Activated CD4-positive, alpha-beta T cell treated with anti-CD3 and anti-CD28 coated beads, Interleukin-2, amount 10 ng/mL, durations not matched to agents 24 days and 14 days (primary cell): ENCODE data around the gene METRNL. TPM values are rescaled to one million over a fixed set of nuclear protein-coding genes. Genes with fewer than 3 reads are reported as not detected.
A peak's percentile ranks its signal among the peaks of the same experiment; 100 is the strongest.
"Not testable (repeated sequence)": the region's sequence is repeated elsewhere in the genome, so short reads cannot be mapped to it uniquely, and the experiment has no call there.

Experiments used
- DNase-seq: peaks from one replicate; pipeline ENCODE4 v3.0.0; 2022
- H3K27ac Mint-ChIP-seq: one replicate; pipeline ENCODE4 v1.8.0; 2022; ENCODE audit warnings: mild to moderate bottlenecking, mixed read lengths
- H3K27me3 Mint-ChIP-seq: one replicate; pipeline ENCODE4 v1.8.0; 2022; ENCODE audit warnings: mixed read lengths
- H3K36me3 Mint-ChIP-seq: one replicate; pipeline ENCODE4 v1.8.0; 2022; ENCODE audit warnings: low read depth, mild to moderate bottlenecking, mixed read lengths
- H3K4me1 Mint-ChIP-seq: one replicate; pipeline ENCODE4 v1.8.0; 2021; ENCODE audit warnings: mixed read lengths
- H3K4me3 Mint-ChIP-seq: one replicate; pipeline ENCODE4 v1.8.0; 2022; ENCODE audit warnings: mild to moderate bottlenecking, moderate library complexity, mixed read lengths
- H3K9me3 Mint-ChIP-seq: one replicate; pipeline ENCODE4 v1.8.0; 2021; ENCODE audit warnings: mixed read lengths
- intact Hi-C: fragments of 100-400 bp; cut with micrococcal nuclease; formaldehyde crosslinking; loops from one replicate; pipeline ENCODE4 v1.15.1; 2023
- total RNA-seq: library from RNA; stranded (reverse); gene quantifications from 2 replicates; pipeline ENCODE4 v1.2.3, GENCODE V29; 2022

The METRNL gene
- total RNA-seq, 1 donor from 2014 or later = 19.6 TPM

DNA sequence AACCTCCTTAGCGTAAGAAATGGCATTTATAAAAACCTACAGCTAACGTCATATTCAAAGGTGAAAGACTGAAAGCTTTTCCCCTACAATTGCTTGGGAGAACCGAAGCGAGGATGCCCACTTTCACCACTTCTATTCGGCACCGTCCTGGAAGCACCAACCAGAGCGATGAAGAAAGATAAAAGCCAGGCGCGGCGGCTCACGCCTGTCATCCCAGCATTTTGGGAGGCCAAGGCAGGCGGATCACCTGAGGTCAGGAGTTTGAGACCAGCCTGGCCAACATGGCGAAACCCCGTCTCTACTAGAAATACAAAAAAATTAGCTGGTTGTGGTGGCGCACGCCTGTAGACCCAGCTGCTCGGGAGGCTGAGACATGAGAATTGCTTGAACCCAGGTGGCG is 34.9 kb upstream of the METRNL start:
- intact Hi-C loops, H3K27me3 Mint-ChIP-seq, H3K27ac Mint-ChIP-seq, H3K4me3 Mint-ChIP-seq, DNase-seq: not testable (repeated sequence)
- Mint-ChIP-seq H3K4me1 (peaks cover 22% of the 10 kb centered on the region), H3K36me3 (peaks cover 74% of the 10 kb centered on the region), H3K9me3 (peaks cover 24% of the 10 kb centered on the region)

DNA sequence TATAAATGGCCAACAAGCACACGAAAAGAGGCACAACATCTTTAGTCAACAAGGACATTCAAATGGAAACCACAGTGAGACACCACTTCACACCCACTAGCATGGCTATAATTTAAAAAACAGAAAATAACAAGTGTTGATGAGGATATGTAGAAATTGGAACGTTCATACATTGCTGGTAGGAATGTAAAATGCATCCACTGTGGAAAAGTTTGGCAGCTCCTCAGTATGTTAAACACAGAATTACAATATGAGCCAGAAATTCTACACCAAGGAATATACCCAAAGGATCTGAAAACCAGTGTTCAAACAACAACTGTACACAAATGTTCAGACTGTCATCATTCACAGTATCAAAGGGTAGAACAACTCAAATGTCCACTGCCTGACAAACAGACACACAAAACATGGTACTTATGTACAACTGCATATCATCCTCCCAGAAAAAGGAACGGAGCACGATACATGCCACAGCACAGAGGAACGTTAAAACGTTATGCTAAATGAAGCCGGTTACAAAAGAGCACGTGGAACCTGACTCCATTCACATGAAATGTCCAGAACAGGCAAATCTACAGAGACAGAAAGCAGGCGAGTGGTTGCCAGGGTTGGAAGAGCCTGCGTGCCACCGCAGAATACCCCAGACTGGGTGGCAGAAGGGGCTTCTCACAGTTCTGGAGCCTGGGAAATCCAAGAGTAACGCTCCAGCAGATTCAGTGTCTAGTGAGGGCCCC is 32.8 kb upstream of the METRNL start:
- peaks cover 30% of the 10 kb centered on the region for H3K4me1 Mint-ChIP-seq
- no peak for DNase-seq
- intact Hi-C loops = loop anchor here (5.0 kb wide), 1 partner anchor 59 kb away; no protein-coding TSS in a partner anchor
- no peak overlapping the region for H3K27ac Mint-ChIP-seq
- peaks cover 57% of the 10 kb centered on the region for H3K36me3 Mint-ChIP-seq
- peaks cover 16% of the 10 kb centered on the region for H3K9me3 Mint-ChIP-seq
- H3K4me3 Mint-ChIP-seq = no peak overlapping the region
- H3K27me3 Mint-ChIP-seq = no peaks in the 10 kb centered on the region

DNA sequence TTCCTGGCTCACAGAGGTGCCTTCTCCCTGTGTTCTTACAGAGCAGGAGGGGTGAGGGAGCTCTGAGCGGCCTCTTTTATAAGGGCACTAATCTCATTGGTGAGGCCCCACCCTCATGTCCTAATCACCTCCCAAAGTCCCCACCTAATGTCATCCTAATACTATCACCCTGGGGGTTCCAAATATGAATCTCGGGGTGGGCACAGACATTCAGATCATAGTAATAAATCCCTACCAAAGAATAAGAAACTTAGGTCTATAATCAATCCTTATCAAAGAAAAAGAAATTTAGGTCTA is 32.3 kb upstream of the METRNL start:
- Mint-ChIP-seq H3K4me1 (peaks cover 30% of the 10 kb centered on the region), H3K9me3 (peaks cover 14% of the 10 kb centered on the region), H3K36me3 (peaks cover 52% of the 10 kb centered on the region), H3K4me3 (no peak overlapping the region), H3K27ac (no peak overlapping the region), H3K27me3 (no peaks in the 10 kb centered on the region)
- intact Hi-C loops = loop anchor here (5.0 kb wide), 1 partner anchor 60 kb away; no protein-coding TSS in a partner anchor
- no peak for DNase-seq

DNA sequence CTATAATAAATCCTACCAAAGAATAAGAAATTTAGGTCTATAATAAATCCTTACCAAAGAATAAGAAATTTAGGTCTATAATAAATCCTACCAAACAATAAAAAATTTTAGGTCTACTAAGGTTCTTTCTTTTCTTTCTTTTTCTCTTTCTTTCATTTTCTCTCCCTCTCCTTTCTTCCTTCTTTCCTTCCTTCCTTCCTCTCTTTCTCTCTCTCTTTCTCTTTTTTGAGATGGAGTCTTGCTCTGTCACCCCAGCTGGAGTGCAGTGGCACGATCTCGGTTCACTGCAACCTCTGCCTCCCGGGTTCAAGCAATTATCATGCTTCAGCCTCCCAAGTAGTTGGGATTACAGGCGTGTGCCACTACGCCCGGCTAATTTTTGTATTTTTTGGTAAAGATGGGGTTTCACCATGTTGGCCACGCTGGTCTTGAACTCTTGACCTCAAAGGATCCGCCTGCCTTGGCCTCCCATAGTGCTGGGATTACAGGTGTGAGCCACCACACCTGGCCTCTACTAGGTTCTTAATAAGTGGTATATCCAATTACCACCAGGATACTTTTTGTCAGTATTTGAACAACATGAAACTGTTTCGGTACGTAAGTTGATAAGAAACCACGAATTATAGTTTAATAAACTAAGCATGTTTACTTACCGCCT is 31.5 kb upstream of the METRNL start:
- Mint-ChIP-seq H3K36me3 (peaks cover 44% of the 10 kb centered on the region), H3K27ac (peak overlapping the region; percentile 83), H3K4me1 (peaks cover 30% of the 10 kb centered on the region), H3K4me3 (peak overlapping the region; percentile 52)
- intact Hi-C loops = loop anchor here (5.0 kb wide), 1 partner anchor 61 kb away; no protein-coding TSS in a partner anchor
- H3K9me3 Mint-ChIP-seq, DNase-seq, H3K27me3 Mint-ChIP-seq: not testable (repeated sequence)

DNA sequence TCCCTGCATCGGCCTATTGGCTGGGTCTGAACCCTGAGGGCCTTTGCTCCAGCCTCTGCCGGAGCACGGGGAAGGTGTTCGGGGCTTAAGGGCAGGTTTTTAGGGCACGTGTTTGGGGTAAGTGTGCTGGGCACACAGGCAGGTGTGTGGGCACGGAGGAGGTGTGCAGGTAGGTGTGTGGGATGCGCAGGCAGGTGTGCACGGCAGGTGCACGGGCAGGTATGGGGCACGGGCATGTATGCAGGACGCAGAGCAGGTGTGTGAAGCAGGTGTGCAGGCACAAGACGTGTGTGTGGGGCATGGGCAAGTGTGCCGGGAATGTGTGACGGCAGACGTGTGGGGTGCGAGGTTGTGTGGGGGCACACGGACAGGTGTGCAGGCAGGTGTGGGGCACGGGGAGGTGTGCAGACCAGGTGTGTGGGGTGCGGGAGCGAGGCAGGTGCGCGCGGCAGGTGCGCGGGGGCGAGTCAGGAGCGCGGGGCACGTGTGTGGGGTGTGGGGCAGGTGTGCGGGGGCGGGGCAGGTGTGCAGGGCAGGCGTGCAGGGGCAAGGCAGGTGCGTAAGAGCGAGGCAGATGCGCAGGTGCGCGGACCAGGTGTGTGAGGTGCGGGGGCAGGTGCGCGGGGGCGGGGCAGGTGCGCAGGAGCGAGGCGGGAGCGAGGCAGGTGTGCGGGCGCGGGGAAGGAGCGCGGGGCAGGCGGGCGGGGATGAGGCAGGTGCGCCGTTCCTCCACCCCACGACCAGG is 28.6 kb upstream of the METRNL start:
- peaks cover 30% of the 10 kb centered on the region for H3K4me1 Mint-ChIP-seq
- peak overlapping the region; percentile 86 for H3K4me3 Mint-ChIP-seq
- intact Hi-C loops = loop anchor here (1.0 to 5.0 kb wide), 3 partner anchors 29 to 353 kb away; partner anchors contain the start of gene RAB40B
- H3K9me3 Mint-ChIP-seq = peaks cover 4% of the 10 kb centered on the region
- peak; percentile 62 for DNase-seq
- H3K27ac Mint-ChIP-seq = peak overlapping the region; percentile 91
- H3K27me3 Mint-ChIP-seq = no peaks in the 10 kb centered on the region
- H3K36me3 Mint-ChIP-seq = peaks cover 20% of the 10 kb centered on the region

DNA sequence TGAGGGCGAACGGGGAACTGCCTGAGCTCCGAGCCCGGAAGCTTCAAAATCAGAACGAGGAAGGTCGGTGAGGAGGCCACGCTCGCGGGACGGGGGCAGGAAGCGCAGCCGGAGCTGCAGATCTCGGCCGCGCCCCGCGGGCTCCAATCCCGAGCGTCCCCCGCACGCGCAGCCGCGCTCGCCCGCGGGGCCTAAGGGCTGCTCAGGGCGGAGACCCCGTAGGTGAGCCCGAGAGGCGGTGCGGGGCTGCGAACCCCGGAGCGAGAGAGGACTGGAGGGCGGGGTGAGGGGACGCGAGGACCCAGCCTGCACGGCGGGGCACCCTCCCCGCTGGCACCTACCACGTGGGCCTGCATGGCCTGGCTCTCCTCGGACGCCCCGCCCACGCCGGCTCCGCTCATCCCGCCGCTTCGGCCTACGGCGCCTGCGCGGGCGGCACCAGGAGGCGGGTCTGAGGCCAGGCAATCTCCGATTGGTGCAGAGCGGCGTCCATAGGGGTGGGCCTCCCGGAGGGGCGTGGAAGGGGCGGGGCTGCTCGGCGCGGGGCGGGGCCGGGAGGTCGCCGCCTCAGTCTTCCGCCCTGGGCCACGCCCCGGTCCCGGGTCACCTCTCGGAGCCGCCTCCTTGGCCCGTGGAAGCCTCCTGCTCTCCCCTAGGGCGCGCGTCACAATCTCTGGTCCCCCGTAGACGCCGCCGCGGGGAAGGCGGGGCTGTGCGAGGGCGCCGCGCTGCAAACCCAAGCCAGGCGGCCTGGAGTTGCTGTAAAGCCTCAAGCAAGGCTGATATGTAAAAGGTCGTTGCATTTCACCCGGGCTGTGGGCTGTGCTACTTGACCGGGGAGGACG is 27.8 kb upstream of the METRNL start:
- Mint-ChIP-seq H3K27me3 (no peaks in the 10 kb centered on the region), H3K4me3 (peak overlapping the region; percentile 86), H3K27ac (peak overlapping the region; percentile 91), H3K36me3 (peaks cover 15% of the 10 kb centered on the region), H3K9me3 (peaks cover 2% of the 10 kb centered on the region), H3K4me1 (peaks cover 27% of the 10 kb centered on the region)
- intact Hi-C loops = loop anchor here (1.0 to 5.0 kb wide), 3 partner anchors 29 to 353 kb away; partner anchors contain the start of gene RAB40B
- DNase-seq = peak; percentile 99

DNA sequence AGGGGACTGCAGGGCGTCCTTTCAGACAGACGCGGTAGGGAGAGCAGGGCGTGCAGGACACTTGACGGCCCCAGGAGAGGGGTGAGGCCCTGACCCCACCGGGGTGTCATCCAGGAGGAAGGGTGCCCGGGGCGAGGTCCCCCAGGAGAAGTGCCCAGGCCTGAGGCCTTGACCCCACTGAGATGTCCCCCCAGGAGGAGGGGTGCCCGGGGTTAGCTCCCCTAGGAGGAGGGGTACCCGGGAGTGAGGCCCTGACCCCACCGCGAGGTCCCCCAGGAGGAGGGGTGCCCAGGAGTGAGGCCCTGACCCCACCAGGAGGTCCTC is 27.2 kb upstream of the METRNL start:
- Mint-ChIP-seq H3K4me3 (peak overlapping the region; percentile 82), H3K27ac (peak overlapping the region; percentile 88), H3K4me1 (peaks cover 25% of the 10 kb centered on the region), H3K9me3 (no peaks in the 10 kb centered on the region), H3K27me3 (no peaks in the 10 kb centered on the region), H3K36me3 (peaks cover 12% of the 10 kb centered on the region)
- intact Hi-C loops = loop anchor here (5.0 kb wide), 1 partner anchor 190 kb away; no protein-coding TSS in a partner anchor
- DNase-seq = no peak

DNA sequence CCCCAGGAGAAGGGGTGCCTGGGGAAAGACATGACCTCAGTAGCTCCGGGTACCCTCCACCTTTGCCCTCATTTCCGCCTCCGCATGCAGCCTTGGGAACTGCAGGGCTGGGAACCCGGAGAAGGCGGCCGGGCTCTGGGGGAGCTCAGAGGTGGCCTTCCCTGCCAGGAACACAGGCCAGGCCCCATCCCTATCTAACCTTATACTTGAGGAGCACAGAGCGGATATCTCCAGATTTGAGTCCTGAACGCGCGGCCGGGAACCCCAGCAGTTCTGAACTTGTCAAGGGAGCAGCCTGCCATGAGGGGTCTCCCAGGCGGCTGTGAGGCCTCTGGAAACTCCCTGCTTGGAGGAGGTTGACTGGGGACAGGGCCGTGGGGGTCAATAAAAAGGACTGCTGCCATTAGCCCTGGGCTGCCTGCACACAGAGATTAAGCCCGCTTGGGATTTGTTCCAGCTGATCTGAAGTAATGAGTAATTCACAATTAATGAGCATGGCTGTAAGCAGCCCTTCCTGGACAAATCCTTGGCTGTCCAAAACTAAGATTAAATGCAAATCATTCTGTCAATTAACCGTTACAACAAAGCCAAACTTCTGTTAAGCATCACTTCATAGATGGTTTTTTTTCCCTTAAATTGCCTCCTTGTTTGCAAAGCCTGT is 26.3 kb upstream of the METRNL start:
- Mint-ChIP-seq H3K36me3 (peaks cover 7% of the 10 kb centered on the region), H3K4me1 (peaks cover 22% of the 10 kb centered on the region), H3K9me3 (no peaks in the 10 kb centered on the region), H3K27me3 (no peaks in the 10 kb centered on the region), H3K27ac (no peak overlapping the region), H3K4me3 (no peak overlapping the region)
- peak; percentile 60 for DNase-seq
- intact Hi-C loops = loop anchor here (5.0 kb wide), 1 partner anchor 191 kb away; no protein-coding TSS in a partner anchor

DNA sequence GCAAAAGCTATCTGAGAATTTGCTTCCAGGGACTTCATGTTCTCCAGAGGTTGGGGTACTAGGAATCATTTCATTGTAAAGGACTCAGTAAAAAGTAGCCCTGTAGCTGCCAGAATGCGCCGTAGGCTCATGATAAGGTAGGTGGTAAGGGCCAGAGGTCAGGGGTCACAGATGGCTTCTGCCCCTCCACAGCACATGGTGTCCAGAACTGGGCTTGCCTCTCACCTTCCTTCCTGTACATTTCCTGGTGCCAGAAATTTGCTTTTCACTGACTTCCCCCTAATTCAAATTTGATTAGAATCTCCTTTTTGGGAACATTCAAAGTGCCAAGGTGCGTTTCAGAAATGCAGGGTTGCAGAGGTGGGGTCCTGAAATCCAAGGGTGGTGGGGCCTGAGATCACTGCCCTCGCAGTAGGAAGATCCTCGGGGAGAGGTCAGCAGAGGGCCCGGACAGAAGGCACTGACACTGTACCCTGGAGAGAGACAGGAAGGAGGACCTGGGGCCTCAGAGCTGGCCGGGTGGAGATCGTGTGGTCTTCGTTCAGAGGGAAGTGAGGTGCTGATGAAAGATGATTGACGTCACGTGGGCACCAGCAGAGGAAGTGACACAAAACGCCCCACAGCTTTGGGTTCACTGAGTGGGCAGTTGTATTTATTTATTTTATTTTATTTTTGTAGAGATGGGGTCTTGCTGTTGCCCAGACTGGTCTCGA is 25.5 kb upstream of the METRNL start:
- DNase-seq = peak; percentile 68
- peaks cover 16% of the 10 kb centered on the region for H3K4me1 Mint-ChIP-seq
- H3K9me3 Mint-ChIP-seq = no peaks in the 10 kb centered on the region

DNA sequence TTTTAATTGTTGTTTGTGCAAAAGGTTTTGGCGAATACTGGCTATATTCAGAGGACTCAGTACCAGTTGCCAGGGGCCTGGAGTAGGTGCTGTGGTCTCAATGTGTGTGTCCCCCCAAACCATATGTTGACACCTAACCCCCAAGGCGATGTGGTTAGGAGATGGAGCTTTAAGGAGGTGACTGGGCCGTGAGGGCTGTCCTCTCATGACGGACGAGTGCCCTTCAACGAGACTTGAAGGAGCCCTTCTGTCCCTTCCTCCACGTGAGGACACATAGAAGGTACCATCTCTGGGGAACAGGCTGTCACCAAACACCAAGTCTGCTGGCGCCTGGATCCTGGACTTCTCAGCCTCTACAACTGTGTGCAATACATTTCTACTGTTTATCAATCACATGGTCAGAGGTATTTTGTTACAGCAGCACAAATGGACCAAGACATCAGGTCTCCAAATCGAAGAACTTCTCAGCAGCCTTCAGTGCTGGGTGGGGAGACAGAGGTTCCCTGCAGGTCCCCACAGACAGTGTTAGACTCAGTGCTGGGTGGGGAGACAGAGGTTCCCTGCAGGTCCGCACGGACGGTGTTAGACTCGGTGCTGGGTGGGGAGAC is 24.8 kb upstream of the METRNL start:
- Mint-ChIP-seq H3K27ac (no peak overlapping the region), H3K9me3 (no peaks in the 10 kb centered on the region), H3K4me3 (no peak overlapping the region), H3K4me1 (peaks cover 15% of the 10 kb centered on the region), H3K27me3 (no peaks in the 10 kb centered on the region), H3K36me3 (peaks cover 3% of the 10 kb centered on the region)
- intact Hi-C loops = loop anchor here (5.0 kb wide), 1 partner anchor 192 kb away; no protein-coding TSS in a partner anchor
- peak; percentile 56 for DNase-seq

More for the DNA sequence above, 25.5 kb upstream of the METRNL start:
- Mint-ChIP-seq H3K4me3 (peak overlapping the region; percentile 10), H3K27me3 (no peaks in the 10 kb centered on the region), H3K36me3 (peaks cover 4% of the 10 kb centered on the region), H3K27ac (peak overlapping the region; percentile 15)
- intact Hi-C loops = loop anchor here (5.0 kb wide), 1 partner anchor 192 kb away; no protein-coding TSS in a partner anchor

DNA sequence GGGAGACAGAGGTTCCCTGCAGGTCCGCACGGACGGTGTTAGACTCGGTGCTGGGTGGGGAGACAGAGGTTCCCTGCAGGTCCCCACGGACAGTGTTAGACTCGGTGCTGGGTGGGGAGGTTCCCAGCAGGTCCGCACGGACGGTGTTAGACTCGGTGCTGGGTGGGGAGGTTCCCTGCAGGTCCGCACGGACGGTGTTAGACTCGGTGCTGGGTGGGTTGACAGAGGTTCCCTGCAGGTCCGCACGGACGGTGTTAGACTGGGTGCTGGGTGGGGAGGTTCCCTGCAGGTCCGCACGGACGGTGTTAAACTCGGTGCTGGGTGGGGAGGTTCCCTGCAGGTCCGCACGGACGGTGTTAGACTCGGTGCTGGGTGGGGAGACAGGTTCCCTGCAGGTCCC is 24.2 kb upstream of the METRNL start:
- H3K9me3 Mint-ChIP-seq, intact Hi-C loops, DNase-seq, H3K27ac Mint-ChIP-seq, H3K4me3 Mint-ChIP-seq, H3K27me3 Mint-ChIP-seq, H3K36me3 Mint-ChIP-seq: not testable (repeated sequence)
- H3K4me1 Mint-ChIP-seq = peaks cover 12% of the 10 kb centered on the region
